Stomach (tissue), 9 donors: Measurements from ENCODE around the gene CD82. TPM values are rescaled to one million over a fixed set of nuclear protein-coding genes. Genes with fewer than 3 reads are reported as not detected.

Experiments
- DNase-seq, 2 donors: peaks; one replicate each; pipeline versions ENCODE4 v3.0.0 to v3.0.0-alpha.2; 2013 to 2019
- H3K27ac ChIP-seq, 5 donors: fragments of 200-600 bp in 4 of 5; sonication (generic) in 4 of 5; one replicate each; pipeline ENCODE4 v1.5.1; 2013 to 2019; ENCODE audit warnings: mild to moderate bottlenecking in 1 of 5, moderate library complexity in 1 of 5
- H3K27me3 ChIP-seq, 3 donors: fragments of 200-600 bp; sonication (generic); one replicate each; pipeline ENCODE4 v1.5.1; 2017 to 2019; ENCODE audit warnings: mixed run types in 1 of 3
- H3K36me3 ChIP-seq, 4 donors: fragments of 200-600 bp; sonication (generic); 1 replicate in 3 of 4; 2 replicates in 1 of 4; pipeline ENCODE4 v1.5.1; 2016 to 2019
- H3K4me1 ChIP-seq, 4 donors: fragments of 200-600 bp; sonication (generic); one replicate each; pipeline ENCODE4 v1.5.1; 2016 to 2019
- H3K4me3 ChIP-seq, 4 donors: fragments of 200-600 bp; sonication (generic) in 3 of 4; one replicate each; pipeline ENCODE4 v1.5.1; 2016 to 2019; ENCODE audit warnings: mild to moderate bottlenecking in 1 of 4
- H3K9me3 ChIP-seq, 4 donors: fragments of 200-600 bp; sonication (generic); one replicate each; pipeline ENCODE4 v1.5.1; 2016 to 2019
- EP300 ChIP-seq: sonication (generic); formaldehyde crosslinking; IDR thresholded peaks from one replicate; pipeline ENCODE4 v1.6.1; 2017; ENCODE audit warnings: antibody characterized with exemption
- POLR2A ChIP-seq, 4 donors: fragments of 450-650 bp; IDR thresholded peaks; one replicate each; pipeline ENCODE4 v1.6.1; 2016; ENCODE audit warnings: antibody characterized with exemption in 4 of 4, control low read depth in 2 of 4, mild to moderate bottlenecking in 1 of 4, moderate library complexity in 1 of 4
- POLR2AphosphoS5 ChIP-seq, 3 donors: sonication (generic); formaldehyde crosslinking; IDR thresholded peaks; one replicate each; pipeline ENCODE4 v1.6.1; 2016; ENCODE audit warnings: antibody characterized with exemption in 3 of 3
- WGBS, 5 donors: extraction: QIAGEN DNeasy Blood & Tissue Kit in 3 of 5; methylation state at CpG; one replicate each; pipeline versions ENCODE4 v1.1.5 to v1.1.7; 2013 to 2018; 5-methylcytosine and 5-hydroxymethylcytosine counted together
- intact Hi-C: fragments of 100-400 bp; cut with DNase I; formaldehyde crosslinking; loops from one replicate; pipeline ENCODE4 v1.15.1; 2023; ENCODE audit warnings: low total_unique reads
- polyA plus RNA-seq, 3 donors: library from polyadenylated mRNA; stranded (reverse); fragments of 200-250 nt; gene quantifications; one replicate each; pipeline ENCODE4 v1.2.3, GENCODE V29; 2013
- total RNA-seq, 5 donors: library from RNA; depleted of rRNA; stranded (reverse); fragments of >200 nt; gene quantifications; one replicate each; pipeline versions ENCODE4 v1.1.0 to v1.2.3, GENCODE V29; 2014 to 2016
- TF ChIP-seq, protein P1 (sequence below), 7 experiments: fragments of 450-650 bp in 4 of 7; fragments of 200-600 bp in 3 of 7; sonication (generic) in 3 of 7; IDR thresholded peaks; one replicate each; pipeline ENCODE4 v1.5.1; 2016 to 2019; ENCODE audit warnings: antibody characterized with exemption in 7 of 7, control low read depth in 2 of 7, mild to moderate bottlenecking in 1 of 7
- donor health status: healthy with polysubstance abuse.
- donor health status: Bipolar disorder and iron deficiency.
- donor health status: healthy.

CD82 gene
- total and polyA plus RNA-seq, 8 donors = 0.58 to 54.4 (median 25.3) TPM

DNA sequence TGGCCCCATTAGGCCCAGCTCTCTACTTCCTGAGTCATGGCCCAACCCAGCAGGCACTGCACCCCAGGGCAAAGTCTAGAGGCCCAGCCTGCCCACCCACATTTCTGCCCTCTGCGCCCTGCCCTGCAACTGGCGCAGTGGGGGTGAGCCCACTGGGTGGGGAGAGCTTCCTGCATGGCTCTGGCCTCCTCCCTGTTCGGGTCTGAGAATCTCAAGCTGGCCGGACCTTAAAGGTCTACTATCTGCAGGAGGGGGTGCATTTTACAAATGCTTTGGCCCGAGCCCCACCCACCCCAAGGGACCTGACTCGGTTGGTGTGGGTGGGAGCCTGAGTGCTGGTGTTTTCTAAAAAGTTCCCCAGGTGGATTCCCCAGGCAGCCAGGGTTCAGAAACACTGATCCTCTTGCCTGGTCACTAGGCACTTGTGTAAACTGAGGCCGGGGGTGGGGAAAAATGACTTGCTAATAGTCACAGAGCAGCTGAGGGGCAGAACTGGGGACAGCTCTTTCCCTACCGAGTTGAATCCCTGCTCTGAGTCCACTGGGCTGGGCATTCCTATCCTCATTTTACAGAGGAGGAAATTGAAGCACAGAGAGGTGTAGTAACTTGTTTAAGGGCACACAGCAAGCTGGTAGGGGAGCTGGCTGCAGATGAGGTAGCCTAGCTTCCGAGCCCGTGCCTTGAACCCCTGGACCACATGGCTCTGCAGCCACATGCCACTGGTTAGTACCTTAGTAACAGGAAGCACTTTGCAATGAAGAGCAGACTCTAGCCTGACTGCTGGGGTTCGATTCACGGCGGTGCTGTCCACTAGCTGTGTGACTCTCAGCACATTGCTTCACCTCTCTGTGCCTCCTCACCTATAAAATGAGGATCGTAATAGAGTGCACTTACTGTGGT, 36.3 kb downstream of the CD82 start:
- Histone ChIP-seq H3K36me3 (peaks cover 14 to 63% (median 37%) of the 10 kb centered on the region in 4 donors), H3K27ac (peak overlapping the region in 2 of 5 donors; percentile 23 to 52), H3K27me3 (no peaks in the 10 kb centered on the region), H3K4me1 (peaks cover 22 to 53% (median 35%) of the 10 kb centered on the region in 4 donors), H3K9me3 (no peaks in the 10 kb centered on the region), H3K4me3 (no peak overlapping the region)
- intact Hi-C loops = no loop called here
- TF ChIP-seq POLR2AphosphoS5 (IDR thresholded peaks at IDR 0.05) = peak in 1 of 3 donors; percentile 13
- TF ChIP-seq, protein P1, sequence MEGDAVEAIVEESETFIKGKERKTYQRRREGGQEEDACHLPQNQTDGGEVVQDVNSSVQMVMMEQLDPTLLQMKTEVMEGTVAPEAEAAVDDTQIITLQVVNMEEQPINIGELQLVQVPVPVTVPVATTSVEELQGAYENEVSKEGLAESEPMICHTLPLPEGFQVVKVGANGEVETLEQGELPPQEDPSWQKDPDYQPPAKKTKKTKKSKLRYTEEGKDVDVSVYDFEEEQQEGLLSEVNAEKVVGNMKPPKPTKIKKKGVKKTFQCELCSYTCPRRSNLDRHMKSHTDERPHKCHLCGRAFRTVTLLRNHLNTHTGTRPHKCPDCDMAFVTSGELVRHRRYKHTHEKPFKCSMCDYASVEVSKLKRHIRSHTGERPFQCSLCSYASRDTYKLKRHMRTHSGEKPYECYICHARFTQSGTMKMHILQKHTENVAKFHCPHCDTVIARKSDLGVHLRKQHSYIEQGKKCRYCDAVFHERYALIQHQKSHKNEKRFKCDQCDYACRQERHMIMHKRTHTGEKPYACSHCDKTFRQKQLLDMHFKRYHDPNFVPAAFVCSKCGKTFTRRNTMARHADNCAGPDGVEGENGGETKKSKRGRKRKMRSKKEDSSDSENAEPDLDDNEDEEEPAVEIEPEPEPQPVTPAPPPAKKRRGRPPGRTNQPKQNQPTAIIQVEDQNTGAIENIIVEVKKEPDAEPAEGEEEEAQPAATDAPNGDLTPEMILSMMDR (IDR thresholded peaks at IDR 0.05) = no peak
- WGBS, 5 donors = 62 to 77% (median 71%) methylated on average over 10 to 14 of the region's 14 CpGs
- peak in 1 of 2 donors; percentile 86 for DNase-seq

DNA sequence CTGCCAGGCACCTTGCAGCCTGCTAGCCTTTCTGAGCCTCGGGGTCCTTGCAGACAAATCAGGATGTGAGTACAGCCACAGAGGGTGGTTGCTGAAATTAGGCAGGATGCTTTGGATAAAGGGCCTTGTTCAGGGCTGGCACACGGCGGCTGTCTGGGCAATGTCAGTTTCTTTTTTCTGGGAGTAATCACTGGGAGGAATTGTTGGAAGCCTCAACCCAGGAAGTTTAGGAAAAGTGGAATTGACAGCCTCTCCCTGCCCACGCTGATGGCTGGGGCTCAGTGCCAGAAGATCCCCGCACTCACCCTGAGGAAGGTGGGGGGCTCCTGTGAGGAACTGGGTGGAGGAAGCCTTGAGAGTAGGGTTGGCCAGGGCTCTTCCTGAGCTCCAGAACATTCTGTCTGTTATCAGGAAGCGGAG, 37.4 kb downstream of the CD82 start:
- TF ChIP-seq POLR2AphosphoS5 (IDR thresholded peaks at IDR 0.05) (no peak), EP300 (no peak), POLR2A (IDR thresholded peaks at IDR 0.05) (no peak)
- TF ChIP-seq, protein P1 (IDR thresholded peaks at IDR 0.05) = no peak
- Histone ChIP-seq H3K27me3 (no peaks in the 10 kb centered on the region), H3K4me1 (peaks cover 14 to 54% (median 31%) of the 10 kb centered on the region in 4 donors), H3K36me3 (peaks cover 18 to 74% (median 48%) of the 10 kb centered on the region in 4 donors), H3K9me3 (no peaks in the 10 kb centered on the region), H3K27ac (peak overlapping the region in 4 of 5 donors; percentile 7 to 60 (median 54)), H3K4me3 (no peak overlapping the region)
- DNase-seq = no peak
- intact Hi-C loops = no loop called here
- WGBS, 5 donors = 62 to 83% (median 69%) methylated on average over 6 of the region's 6 CpGs

DNA sequence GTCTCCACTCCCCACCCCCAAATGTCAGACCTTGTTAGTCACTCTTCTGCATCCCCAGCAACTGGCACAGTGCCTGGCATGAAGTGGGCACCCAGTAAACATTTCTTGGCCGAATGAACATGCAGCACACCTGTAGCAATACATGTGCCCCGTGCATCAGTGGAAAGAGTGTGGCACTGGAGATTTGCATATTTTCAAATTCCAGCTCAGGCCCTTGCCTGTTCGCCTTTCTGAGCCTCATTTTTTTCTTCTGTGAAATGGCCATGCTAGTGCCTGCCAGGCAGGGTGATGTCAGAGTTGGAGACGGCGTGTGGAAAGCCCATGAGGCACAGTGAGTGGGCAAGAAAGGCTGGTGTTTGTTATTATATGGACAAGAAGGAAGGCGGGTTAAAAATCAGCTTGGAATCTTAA, 38.7 kb downstream of the CD82 start:
- intact Hi-C loops = no loop called here
- peak overlapping the region in 1 of 5 donors; percentile 52 for H3K27ac ChIP-seq
- H3K4me3 ChIP-seq = no peak overlapping the region
- H3K4me1 ChIP-seq = peaks cover 23 to 66% (median 43%) of the 10 kb centered on the region in 4 donors
- 59 to 82% (median 73%) methylated on average over 6 of the region's 6 CpGs for WGBS, 5 donors
- H3K36me3 ChIP-seq = peaks cover 18 to 78% (median 51%) of the 10 kb centered on the region in 4 donors
- H3K27me3 ChIP-seq = no peaks in the 10 kb centered on the region
- DNase-seq = no peak
- TF ChIP-seq EP300 (no peak), POLR2AphosphoS5 (IDR thresholded peaks at IDR 0.05) (no peak), POLR2A (IDR thresholded peaks at IDR 0.05) (no peak)
- TF ChIP-seq, protein P1 (IDR thresholded peaks at IDR 0.05) = no peak
- no peaks in the 10 kb centered on the region for H3K9me3 ChIP-seq

DNA sequence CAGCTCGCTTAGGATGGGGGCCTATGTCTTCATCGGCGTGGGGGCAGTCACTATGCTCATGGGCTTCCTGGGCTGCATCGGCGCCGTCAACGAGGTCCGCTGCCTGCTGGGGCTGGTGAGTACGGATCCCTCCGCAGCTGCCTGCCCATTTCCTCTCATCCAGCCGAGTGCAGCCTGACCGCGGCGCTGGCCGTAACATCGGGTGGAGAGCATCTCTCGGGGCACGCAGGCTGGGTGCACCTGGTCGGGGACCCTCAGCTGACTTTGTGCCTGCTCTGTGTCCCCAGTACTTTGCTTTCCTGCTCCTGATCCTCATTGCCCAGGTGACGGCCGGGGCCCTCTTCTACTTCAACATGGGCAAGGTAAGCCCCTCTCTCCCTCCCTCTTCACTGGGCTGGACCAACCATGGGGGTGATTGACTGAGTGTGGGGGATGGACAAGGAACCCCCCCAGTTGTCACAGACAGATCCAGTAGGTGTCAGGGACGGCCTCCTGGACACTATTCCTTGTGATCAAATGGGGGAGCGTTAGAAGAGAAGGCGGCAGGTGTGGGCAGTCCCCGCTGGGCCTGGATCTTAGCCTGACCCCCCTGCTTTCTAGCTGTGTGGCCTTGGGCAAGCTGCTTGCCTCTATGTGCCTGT, 39.7 kb downstream of the CD82 start:
- DNase-seq = no peak
- peaks cover 17 to 72% (median 52%) of the 10 kb centered on the region in 4 donors for H3K36me3 ChIP-seq
- peaks cover 23 to 76% (median 48%) of the 10 kb centered on the region in 4 donors for H3K4me1 ChIP-seq
- H3K4me3 ChIP-seq = no peak overlapping the region
- no peak for TF ChIP-seq POLR2A (IDR thresholded peaks at IDR 0.05)
- no peak for TF ChIP-seq POLR2AphosphoS5 (IDR thresholded peaks at IDR 0.05)
- TF ChIP-seq EP300 = no peak
- TF ChIP-seq, protein P1 (IDR thresholded peaks at IDR 0.05) = no peak
- intact Hi-C loops = no loop called here
- 87 to 94% (median 91%) methylated on average over 21 to 25 of the region's 25 CpGs for WGBS, 5 donors
- no peaks in the 10 kb centered on the region for H3K27me3 ChIP-seq
- H3K27ac ChIP-seq = no peak overlapping the region
- no peaks in the 10 kb centered on the region for H3K9me3 ChIP-seq
